OCI-M1 (cell line): ENCODE measurements around the gene STAMBPL1.
A peak's percentile ranks its signal among the peaks of the same experiment; 100 is the strongest.

ENCODE experiments used
- DNase-seq: peaks from one replicate; lab custom pipeline; 2025; lab: John Stamatoyannopoulos, UW

The STAMBPL1 gene

DNA sequence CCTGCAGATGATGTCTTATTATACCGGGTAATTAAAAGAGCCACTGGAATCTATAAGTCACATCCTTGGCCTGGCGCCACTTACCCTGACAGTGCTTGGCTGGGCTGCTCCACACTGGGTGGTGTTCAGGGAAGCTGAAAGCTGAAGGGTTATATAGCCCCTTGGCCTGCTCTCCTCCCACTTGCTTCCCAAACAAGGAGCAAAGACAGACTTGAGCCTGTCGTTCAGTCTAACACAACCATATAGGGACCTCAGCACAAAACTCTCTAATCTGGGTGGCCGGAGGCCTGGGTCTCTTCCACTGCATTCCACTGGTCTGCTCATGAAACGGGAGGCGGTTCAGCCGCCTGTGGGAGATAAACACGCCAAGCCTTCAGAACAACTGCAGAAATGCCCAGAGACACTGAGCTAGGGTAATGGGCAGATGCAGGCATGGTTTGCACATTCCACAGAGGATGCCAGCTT lies 72.6 kb downstream of the STAMBPL1 start, which contains the start of gene ACTA2:
ACTA2 (minus strand) TSS at position 127 of the 465 bp plus-strand sequence. CDS start 3,843 bp downstream, outside the sequence.
- no peak for DNase-seq

DNA sequence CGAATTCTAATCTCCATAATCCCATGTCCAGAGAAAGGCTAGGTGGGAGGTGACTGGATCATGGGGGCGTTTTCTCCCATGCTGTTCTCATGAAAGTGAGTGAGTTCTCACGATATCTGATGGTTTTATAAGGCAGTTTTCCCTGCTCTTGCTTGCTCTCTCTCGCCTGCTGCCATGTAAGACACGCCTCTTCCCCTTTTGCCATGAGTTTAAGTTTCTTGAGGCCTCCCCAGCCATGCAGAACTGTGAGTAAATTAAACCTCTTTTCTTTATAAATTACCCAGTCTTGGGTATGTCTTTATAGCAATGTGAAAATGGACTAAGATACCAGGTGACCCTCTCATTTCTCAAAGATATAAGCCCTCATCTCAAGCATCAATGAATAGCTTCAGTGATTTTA lies 73.6 kb downstream of the STAMBPL1 start:
- DNase-seq: peak; percentile 79

DNA sequence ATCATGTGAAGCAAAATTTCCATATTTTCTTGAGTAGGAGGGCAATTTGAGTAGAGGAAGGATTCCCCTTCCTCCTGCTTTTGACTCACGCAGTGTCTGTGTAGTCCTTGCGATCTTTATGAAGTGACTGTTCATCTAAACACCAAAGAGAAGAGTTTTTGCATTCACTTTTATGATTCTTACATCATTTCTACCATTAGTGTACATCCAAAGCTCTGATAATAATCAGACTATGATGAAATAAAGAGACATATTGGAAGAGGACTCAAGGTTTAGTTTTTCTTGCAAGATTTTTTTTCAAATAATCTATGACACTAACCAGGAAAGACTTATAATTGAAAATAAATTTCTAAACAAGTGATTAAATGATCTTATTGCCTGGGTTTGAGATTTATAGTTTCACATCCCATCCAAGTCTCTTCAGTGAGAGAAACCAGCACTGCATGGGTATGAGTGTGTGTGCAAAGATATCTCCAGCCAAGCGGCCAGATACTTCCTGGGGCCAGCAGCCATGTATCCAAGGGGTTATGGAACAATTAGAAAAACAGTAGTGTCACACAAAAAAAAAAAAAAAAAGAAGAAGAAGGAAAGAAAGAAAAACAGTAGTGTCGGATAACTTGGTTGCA lies 74.5 kb downstream of the STAMBPL1 start:
- DNase-seq: peak; percentile 55

DNA sequence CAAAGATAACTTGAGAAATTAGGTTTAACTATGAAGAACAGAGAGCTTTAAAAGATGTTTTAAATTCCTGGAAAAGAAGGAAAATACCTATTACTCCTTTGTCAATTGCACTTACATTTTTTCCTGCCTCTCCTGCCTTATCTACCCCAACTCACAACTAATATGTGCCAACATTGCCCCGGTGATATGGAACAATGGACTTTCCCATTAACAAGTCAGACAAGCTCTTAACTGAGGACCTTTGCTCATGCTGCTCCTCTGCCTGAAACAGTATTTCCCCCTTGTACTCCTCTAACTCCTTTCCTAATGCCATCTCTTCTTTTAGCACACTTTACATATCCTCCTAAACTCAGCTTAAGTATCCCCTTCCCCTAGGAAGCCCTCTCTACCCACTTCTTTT lies 77.3 kb downstream of the STAMBPL1 start:
- no peak for DNase-seq

DNA sequence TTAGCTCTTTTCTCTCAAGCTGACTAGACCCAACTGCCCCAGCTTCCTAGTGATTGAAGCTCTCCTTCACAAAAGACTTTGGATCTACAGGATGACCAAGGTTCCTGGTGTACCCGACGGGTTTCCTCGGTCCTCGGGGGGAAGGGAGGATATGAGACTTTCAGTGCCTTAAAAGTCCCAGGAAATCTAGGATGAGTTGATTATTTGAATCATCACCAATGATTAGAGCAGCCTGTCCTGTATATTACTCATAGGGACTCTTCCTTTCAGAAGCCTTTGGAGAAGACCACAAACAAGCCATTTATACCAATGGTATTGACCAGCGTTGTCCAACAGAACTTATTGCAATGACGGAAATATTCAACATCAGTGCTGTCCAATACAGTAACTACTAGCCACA lies 78.7 kb downstream of the STAMBPL1 start:
- no peak for DNase-seq

DNA sequence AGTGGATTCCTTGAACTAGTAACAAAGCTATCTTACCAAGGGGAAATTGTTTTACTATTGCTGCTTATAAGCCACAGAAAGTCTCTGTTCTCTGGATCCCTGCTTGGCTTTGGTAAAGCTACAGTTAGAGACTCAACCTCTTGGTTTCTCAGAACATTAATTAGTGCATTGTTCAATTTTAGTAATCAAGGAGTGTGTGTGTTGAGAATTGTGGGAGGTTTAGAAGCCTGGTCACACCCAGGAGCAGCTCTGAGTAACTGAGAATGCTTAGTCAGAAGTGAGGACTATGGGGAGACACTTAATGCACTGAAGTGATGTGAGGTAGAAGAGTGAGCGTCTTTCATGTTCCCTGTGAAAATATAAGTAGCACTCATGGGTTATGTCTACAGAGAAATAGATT lies 80.8 kb downstream of the STAMBPL1 start:
- no peak for DNase-seq

DNA sequence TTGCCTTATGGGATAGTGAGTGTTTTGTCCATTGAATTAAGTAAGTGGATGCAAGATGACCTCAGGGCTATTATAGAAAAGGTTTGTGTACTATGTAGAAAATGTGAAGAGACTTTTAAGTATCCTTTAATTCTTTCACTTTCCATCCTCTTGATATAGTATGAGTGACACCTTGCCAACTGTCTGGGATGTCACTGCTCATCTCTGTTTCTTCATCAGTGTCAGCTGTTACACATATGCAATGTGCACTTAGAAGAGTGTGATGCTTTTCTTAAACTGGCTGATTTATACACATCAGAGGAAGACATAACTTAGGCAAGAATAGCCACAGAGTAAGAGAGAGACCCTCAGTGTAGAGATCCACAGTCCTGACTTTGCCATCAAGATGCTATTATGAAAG lies 81.2 kb downstream of the STAMBPL1 start:
- no peak for DNase-seq

DNA sequence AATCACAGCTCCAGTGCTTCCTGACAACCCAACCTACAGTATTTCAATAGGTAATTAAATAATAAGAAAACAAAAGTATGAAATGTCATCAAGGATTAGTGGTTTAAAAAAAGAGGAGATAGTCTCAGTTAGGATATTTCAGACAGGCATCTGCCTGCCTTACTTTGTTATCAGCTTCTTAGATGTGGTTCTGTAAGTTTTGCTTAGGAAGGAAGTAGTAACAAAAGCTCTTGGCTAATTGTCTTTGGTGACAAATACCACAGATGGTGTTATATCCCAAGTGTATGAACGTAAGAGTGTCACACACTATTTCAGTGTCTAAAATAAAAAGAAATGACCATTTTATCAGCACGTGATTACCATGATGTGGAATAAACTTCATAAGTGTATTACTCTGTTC lies 82.3 kb downstream of the STAMBPL1 start:
- peak; percentile 54 for DNase-seq

DNA sequence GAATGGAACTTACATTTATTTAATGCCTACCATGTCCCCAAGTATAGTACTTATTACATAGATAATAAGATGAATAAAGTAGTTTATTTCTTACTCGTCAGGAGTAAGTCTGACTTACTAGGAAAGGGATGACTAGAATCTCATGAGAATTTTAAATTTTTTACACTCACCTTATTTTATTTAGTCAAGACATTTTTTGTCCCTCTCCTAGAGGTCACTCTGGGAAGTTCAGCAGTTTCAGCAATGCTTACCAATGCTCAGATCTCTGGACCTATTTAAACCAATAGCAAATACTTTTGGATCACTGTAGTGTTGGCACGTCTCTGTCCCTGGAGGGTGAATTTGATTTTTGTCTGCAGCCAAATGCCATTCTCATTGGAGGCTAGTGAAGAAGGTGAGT lies 83.3 kb downstream of the STAMBPL1 start:
- no peak for DNase-seq

DNA sequence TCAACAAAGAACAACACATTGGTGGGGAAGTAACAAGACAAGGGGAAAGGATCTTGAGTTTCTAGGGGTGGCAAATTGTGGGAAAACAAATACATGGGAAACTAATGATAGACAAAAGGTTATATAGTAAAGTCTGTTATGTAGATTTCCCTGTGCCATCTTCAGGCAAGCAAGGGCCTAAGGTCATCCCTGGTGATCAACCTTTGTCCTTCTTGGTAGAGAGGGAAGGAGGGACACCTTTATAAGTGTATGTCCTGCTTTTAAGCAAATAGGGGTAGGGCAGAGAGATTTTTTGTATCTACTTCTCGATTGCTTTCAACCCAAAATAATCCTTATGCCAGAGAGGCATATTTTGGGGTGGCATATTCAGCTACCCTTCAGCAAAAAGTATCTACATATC lies 84.3 kb downstream of the STAMBPL1 start:
- DNase-seq: no peak

DNA sequence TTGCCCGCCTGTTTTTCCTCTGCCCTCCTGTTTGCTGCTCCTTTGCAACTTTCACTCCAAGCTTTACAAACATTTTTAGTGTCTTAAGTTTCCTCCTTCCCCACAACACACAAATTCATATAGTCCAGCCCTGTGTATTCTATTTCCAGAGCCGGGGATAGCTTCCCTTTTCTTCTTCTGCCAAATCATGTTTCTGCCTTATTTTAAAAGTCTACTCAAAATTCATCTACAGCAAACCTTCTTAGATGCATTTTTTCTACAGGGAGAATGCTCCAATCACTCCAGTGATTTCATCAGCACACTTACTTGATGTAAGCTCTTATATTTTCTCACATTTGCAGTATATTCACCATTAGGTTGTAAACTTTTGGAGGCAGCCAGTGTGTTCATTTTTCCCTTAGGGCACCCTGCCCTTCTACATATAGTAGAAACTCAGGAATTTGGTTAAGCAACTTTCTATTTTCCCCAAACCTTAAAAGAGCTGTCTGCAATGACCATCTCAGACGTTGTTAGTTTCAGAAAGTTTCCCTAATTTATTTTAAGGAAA lies 84.9 kb downstream of the STAMBPL1 start:
- peak; percentile 38 for DNase-seq

DNA sequence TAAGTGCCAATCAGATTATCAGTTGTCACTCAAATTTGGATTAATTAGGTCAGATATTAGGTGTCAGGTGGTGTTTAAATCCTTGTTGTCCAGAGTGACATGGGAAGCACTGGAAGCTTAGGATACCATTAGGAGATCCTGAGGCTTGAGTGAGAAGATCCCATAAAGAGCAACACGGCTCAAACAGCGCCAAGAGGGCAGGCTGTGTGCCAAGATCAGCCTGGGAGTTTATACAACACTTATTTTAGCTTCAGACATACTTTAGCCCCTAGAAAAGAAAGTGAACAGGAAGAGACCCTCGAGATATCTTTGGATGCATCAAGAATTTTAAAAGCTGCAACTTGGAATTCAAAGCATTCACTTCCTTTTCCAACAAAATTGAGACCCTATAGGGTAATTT lies 86.8 kb downstream of the STAMBPL1 start:
- DNase-seq: no peak

DNA sequence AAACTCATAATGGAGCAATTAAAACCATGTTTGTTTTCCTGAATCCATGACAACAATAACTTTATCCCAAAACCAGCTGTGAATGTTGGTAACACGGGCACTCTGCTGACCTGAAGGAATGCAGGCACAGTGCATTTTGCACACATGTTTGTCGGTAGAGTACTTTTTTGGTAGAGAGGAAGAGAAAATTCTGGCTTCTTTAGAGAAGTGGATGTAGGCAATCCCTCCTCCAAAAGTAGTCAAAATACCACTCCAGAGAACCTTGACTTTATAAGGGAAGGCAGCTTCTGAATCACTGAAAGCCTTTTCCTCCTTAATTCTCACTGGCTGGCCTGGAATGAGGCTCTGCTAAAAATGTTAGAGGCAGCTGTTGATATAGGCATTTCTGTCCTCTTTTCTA lies 88.3 kb downstream of the STAMBPL1 start:
- DNase-seq: no peak

DNA sequence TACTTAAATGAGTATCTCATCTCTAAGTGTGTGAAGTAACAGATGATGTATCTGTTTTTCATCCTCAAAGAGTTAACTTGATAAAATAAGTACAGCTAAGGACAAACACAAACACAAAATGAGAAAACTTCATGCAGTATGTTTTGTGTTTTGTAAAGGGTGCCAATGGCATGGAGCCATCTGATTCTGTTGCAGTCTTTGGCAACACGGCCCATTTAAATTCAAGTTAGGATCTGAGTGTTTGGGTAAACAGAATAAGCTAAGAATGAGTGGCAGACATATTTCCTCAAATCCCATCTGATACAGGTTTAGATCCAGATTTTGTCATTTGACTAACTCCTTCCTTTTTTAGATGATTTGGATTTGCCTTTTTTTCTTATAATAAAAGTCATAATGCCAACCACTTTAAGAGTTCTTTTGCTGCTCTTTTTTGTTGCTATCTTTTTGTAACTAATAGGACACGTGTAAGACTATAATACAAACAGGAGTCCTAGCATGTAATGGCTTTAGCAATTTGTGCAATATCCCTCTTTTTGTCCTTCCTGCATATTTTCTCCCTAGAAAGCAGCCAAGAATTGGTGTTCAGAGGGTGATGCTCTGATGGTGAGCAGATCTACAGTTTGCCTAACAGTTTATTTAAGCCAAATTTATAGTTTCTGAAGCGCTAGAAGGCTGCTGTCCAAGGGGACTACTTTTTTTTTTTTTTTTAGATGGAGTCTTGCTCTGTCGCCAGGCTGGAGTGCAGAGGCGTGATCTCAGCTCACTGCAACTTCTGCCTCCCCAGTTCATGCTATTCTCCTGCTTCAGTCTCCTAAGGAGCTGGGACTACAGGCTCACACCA lies 91.4 kb downstream of the STAMBPL1 start:
- no peak for DNase-seq
